DMS114 treated with DMSO at 0.1 percent for 48 hours (cell line): ENCODE measurements around the gene PSEN1.

Experiments used
- DNase-seq: peaks from one replicate; lab custom pipeline; 2025; ENCODE audit not compliant: unreplicated experiment; lab: John Stamatoyannopoulos, UW

Gene PSEN1

GRCh38 chr14:73252491-73253322 lies 116.4 kb downstream of the PSEN1 start:
- no peak for DNase-seq

GRCh38 chr14:73253323-73253610 lies 117.0 kb downstream of the PSEN1 start:
- no peak for DNase-seq

GRCh38 chr14:73253721-73254120 lies 117.4 kb downstream of the PSEN1 start:
- DNase-seq: no peak

GRCh38 chr14:73254247-73255004 lies 118.1 kb downstream of the PSEN1 start:
- DNase-seq: no peak

GRCh38 chr14:73255005-73255400 lies 118.7 kb downstream of the PSEN1 start:
- no peak for DNase-seq

GRCh38 chr14:73255693-73256225 lies 119.5 kb downstream of the PSEN1 start:
- DNase-seq: no peak

- DNase-seq: no peak
Observed at GRCh38 chr14:73258076-73258475, 121.8 kb downstream of the PSEN1 start.

- DNase-seq: no peak
Observed at GRCh38 chr14:73258845-73259611, 122.7 kb downstream of the PSEN1 start.

- no peak for DNase-seq
Observed at GRCh38 chr14:73259837-73260236, 123.5 kb downstream of the PSEN1 start.

GRCh38 chr14:73260574-73260973 lies 124.3 kb downstream of the PSEN1 start:
- DNase-seq: no peak

- DNase-seq: no peak
Observed at GRCh38 chr14:73261075-73261474, 124.8 kb downstream of the PSEN1 start.

- DNase-seq: no peak
Observed at GRCh38 chr14:73261520-73262426, 125.5 kb downstream of the PSEN1 start.

GRCh38 chr14:73262427-73263183 lies 126.3 kb downstream of the PSEN1 start:
- no peak for DNase-seq

GRCh38 chr14:73263606-73264005 lies 127.3 kb downstream of the PSEN1 start:
- DNase-seq: no peak

- no peak for DNase-seq
Observed at GRCh38 chr14:73264080-73264884, 128.0 kb downstream of the PSEN1 start.

- no peak for DNase-seq
Observed at GRCh38 chr14:73264885-73265720, 128.8 kb downstream of the PSEN1 start.

- no peak for DNase-seq
Observed at GRCh38 chr14:73265721-73266046, 129.4 kb downstream of the PSEN1 start.

GRCh38 chr14:73266317-73266716 lies 130.0 kb downstream of the PSEN1 start:
- DNase-seq: no peak
